Measurements from ENCODE around the gene RPL36A.
A peak's percentile ranks its signal among the peaks of the same experiment; 100 is the strongest.

- no peak for TF ChIP-seq PHF21A (IDR thresholded peaks at IDR 0.05; ENCODE audit: borderline replicate concordance, low read depth)
- no peak for TF ChIP-seq SETDB1 (IDR thresholded peaks at IDR 0.05; ENCODE audit: low read length)
- TF ChIP-seq RNF2 (IDR thresholded peaks at IDR 0.05) = no peak
- TF ChIP-seq CTCF (IDR thresholded peaks at IDR 0.05 in 2 of 3, conservative IDR thresholded peaks at IDR 0.05 in 1 of 3; ENCODE audit: insufficient read depth in 2 of 3, low read depth in 1 of 3, low read length in 3 of 3) = 0 out of 6 replicates have a peak, but pooled peaks of 1 of the 3 experiments have one; percentile 17
- no peak for TF ChIP-seq YY1 (IDR thresholded peaks at IDR 0.05; ENCODE audit: borderline replicate concordance in 1 of 3, control insufficient read depth in 1 of 3, extremely low read depth in 1 of 3, insufficient read depth in 3 of 3, insufficient read length in 1 of 3, insufficient replicate concordance in 2 of 3, low read depth in 1 of 3, low read length in 2 of 3)
- no peak for TF ChIP-seq UBTF (IDR thresholded peaks at IDR 0.05; ENCODE audit: borderline replicate concordance in 1 of 2, low read depth in 2 of 2, low read length in 2 of 2)
- TF ChIP-seq ZNF785 (CRISPR knock-in tag; IDR thresholded peaks at IDR 0.05) = no peak
- peak; percentile 63 for TF ChIP-seq POLR2A (conservative IDR thresholded peaks at IDR 0.05)
These were observed 17.7 kb downstream of the RPL36A start for GRCh38 chrX:101408532-101408841.

Data from K562 (cell line).